ENCODE results near the gene RNF5.

The RNF5 gene

DNA sequence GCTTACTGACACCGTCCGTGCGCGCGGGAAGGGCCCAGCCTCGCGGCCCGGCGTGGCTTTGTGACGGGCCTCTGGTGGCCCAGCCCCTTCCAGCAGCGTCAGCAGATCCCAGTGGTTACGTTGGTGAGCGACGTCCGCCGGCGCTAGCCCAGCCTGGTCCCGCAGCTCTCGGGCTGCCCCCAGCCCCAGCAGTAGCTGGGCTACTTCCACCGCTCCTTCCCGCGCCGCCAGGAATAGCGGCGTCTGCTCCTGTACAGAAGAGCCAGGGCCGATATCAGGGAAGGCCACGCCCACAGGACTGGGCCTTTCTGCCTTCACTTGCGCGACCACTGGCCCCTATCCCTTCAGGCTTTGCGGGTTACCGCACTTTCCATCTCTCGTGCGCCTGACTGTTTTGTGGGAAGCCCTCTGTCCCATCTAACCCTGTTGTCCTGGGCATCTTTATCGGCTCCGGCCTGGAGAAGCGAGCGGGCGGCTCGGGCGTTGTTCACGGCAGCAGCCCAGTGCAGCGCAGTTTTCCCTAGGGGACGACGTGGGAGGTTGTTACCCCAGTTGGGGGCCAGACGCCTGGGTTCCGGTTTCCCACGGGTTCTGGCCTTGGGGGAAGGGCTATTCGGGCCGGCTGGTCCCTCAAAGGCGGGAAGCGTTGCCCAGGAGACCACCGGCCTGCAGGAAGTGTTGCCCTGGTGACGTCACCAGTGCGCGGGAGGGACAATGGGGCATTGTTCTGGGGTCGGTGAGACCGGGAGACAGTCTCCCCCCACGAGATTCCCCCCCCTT, 17.9 kb downstream of the RNF5 start:
- DNase-seq, result peak; percentile 95
- TF ChIP-seq, protein P1, sequence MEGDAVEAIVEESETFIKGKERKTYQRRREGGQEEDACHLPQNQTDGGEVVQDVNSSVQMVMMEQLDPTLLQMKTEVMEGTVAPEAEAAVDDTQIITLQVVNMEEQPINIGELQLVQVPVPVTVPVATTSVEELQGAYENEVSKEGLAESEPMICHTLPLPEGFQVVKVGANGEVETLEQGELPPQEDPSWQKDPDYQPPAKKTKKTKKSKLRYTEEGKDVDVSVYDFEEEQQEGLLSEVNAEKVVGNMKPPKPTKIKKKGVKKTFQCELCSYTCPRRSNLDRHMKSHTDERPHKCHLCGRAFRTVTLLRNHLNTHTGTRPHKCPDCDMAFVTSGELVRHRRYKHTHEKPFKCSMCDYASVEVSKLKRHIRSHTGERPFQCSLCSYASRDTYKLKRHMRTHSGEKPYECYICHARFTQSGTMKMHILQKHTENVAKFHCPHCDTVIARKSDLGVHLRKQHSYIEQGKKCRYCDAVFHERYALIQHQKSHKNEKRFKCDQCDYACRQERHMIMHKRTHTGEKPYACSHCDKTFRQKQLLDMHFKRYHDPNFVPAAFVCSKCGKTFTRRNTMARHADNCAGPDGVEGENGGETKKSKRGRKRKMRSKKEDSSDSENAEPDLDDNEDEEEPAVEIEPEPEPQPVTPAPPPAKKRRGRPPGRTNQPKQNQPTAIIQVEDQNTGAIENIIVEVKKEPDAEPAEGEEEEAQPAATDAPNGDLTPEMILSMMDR (IDR thresholded peaks at IDR 0.05; ENCODE audit: low read depth, low read length), result no peak
- Histone ChIP-seq H3K36me3 (no peaks in the 10 kb centered on the region), H3K27me3 (no peaks in the 10 kb centered on the region), H3K4me3 (ENCODE audit: low read depth, low read length) (peak overlapping the region; percentile 90), H3K9me3 (no peaks in the 10 kb centered on the region), H3K4me1 (peaks cover 2% of the 10 kb centered on the region; the same call in 1 of the 2 replicates)

DNA sequence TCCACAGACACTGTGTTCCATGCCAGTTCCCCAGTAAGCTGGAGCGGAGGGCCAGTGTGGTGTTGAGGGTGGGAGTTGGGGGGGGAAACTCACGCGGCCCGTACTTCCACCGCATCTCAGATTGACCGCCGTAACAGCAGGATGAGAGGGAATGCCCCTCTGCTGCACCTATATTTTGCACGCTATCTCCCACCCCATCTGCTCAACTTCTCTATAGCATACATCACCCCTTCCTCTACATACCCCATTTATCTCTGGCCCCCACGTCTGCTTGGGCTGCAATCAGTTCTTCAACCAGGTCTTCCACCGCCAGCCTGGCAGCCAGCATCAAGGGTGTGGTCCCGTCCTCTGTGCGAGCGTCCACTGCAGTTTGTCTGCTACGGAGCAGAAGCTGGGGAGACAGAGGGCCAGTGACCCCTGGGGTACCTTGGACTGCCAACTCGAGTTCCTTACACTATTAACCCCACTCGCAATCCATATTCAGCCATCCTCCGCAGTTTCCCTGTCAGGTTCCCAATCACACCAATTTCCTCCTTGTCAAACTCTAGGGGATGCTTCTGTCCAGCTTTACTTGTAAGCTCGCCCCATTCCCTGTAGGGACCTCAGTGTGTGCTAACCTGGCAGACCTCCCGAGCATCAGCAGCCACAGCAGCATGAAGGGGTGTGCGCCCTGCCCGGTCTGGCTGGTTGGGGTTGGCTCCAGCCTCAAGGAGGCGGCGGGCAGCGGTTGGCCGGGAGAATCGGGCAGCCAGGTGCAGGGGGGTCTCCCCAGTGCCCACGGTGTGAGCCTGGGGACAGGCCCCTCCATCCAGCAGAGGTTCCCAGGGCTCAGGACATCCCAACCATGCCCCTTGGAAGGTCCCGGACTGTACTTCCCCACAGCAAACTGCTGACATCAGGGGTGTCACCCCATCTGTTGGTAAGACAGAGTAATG, 18.7 kb downstream of the RNF5 start:
- no peaks in the 10 kb centered on the region for H3K36me3 ChIP-seq
- H3K9me3 ChIP-seq, result no peaks in the 10 kb centered on the region
- TF ChIP-seq, protein P1 (IDR thresholded peaks at IDR 0.05; ENCODE audit: low read depth, low read length), result no peak
- H3K4me3 ChIP-seq (ENCODE audit: low read depth, low read length), result peak overlapping the region; percentile 90
- DNase-seq, result no peak
- no peaks in the 10 kb centered on the region for H3K27me3 ChIP-seq
- H3K4me1 ChIP-seq, result peaks cover 2% of the 10 kb centered on the region; the same call in 1 of the 2 replicates

DNA sequence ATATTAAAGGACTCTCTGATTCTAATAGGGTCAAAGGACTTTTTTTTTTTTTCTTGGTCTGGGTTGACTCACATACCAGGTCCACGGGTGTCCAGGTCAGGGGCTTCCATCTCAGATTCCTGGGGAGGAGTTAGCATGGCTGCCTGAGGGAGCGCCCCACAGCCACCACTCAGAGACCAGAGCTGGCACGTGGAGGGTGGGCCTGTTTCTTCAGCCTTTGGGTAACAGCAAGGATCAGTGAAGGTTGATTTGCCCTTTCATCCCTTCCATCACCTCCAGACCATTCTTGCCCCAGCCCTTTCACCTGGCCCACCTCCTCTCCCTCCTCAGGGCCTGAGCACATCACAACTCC, 20.1 kb downstream of the RNF5 start:
- DNase-seq, result no peak
- no peaks in the 10 kb centered on the region for H3K27me3 ChIP-seq
- H3K4me3 ChIP-seq (ENCODE audit: low read depth, low read length), result no peak overlapping the region
- no peaks in the 10 kb centered on the region for H3K36me3 ChIP-seq
- peaks cover 2% of the 10 kb centered on the region; the same call in 1 of the 2 replicates for H3K4me1 ChIP-seq
- TF ChIP-seq, protein P1 (IDR thresholded peaks at IDR 0.05; ENCODE audit: low read depth, low read length), result no peak
- H3K9me3 ChIP-seq, result no peaks in the 10 kb centered on the region

DNA sequence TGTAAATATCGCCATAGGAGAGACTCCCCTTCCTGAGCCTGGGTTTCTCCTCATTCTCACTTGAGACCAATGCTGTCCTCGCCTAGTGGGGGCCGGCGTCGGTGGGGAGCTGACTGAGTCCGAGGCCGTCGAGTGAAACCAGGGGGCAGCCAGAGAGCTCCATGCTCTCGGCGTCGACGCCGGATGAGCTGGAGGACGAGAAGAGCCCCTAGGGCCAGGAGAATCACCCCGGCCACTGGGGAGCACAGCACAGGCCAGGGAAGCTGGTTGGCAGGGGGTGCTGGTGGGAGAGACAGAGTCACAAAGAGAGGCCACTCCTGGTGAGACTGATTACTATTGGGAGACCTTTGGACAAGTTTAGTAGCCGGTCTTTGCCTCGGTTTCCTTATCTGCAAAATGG, 20.7 kb downstream of the RNF5 start:
- H3K4me1 ChIP-seq, result peaks cover 2% of the 10 kb centered on the region; the same call in 1 of the 2 replicates
- TF ChIP-seq, protein P1 (IDR thresholded peaks at IDR 0.05; ENCODE audit: low read depth, low read length), result no peak
- no peaks in the 10 kb centered on the region for H3K9me3 ChIP-seq
- no peaks in the 10 kb centered on the region for H3K36me3 ChIP-seq
- H3K4me3 ChIP-seq (ENCODE audit: low read depth, low read length), result no peak overlapping the region
- no peak for DNase-seq
- no peaks in the 10 kb centered on the region for H3K27me3 ChIP-seq

- Histone ChIP-seq H3K4me3 (ENCODE audit: low read depth, low read length) (no peak overlapping the region), H3K4me1 (no peaks in the 10 kb centered on the region), H3K27me3 (peaks cover 5% of the 10 kb centered on the region; the same call in 1 of the 2 replicates), H3K9me3 (no peaks in the 10 kb centered on the region), H3K36me3 (no peaks in the 10 kb centered on the region)
- no peak for DNase-seq
- TF ChIP-seq, protein P1 (IDR thresholded peaks at IDR 0.05; ENCODE audit: low read depth, low read length), result no peak
These were observed 22.7 kb downstream of the RNF5 start for GRCh38 chr6:32200711-32201475.
